ENCODE measurements around the gene MSTN.

- TF ChIP-seq CTCF (IDR thresholded peaks at IDR 0.05), result no peak
- no peak for TF ChIP-seq POLR2A (IDR thresholded peaks at IDR 0.05)
Measured at GRCh38 chr2:190060626-190061025, 1.9 kb downstream of the MSTN start.

Measured in breast epithelium (tissue), 3 donors.